HG02973 (cell line): ENCODE results near the gene MRPL19.
"Not testable (repeated sequence)": the region's sequence is repeated elsewhere in the genome, so short reads cannot be mapped to it uniquely, and the experiment has no call there.

Source experiments
- ATAC-seq: cut with Tn5 transposase; IDR thresholded peaks from one replicate; pipeline ENCODE4 v1.9.1; 2021; ENCODE audit warnings: moderate library complexity; ENCODE audit not compliant: unreplicated experiment

MRPL19 gene

DNA sequence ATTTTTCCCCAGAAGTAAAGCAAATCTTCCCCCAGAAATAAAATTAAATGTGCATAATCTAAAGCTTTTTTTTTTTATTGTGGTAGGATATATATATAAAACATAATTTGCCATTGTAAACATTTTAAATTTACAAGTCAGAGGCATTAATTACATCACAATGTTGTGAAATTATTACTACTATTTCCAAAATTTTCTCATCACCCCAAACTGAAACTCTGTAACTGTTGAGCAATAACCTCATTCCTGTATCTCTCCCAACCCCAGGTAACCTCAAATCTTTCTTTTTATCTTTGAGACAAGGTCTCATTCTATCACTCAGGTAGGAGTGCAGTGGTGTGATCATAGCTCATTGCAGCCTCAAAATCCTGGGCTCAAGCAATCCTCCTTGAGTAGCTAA is 11.2 kb downstream of the MRPL19 start:
- ATAC-seq: no peak

DNA sequence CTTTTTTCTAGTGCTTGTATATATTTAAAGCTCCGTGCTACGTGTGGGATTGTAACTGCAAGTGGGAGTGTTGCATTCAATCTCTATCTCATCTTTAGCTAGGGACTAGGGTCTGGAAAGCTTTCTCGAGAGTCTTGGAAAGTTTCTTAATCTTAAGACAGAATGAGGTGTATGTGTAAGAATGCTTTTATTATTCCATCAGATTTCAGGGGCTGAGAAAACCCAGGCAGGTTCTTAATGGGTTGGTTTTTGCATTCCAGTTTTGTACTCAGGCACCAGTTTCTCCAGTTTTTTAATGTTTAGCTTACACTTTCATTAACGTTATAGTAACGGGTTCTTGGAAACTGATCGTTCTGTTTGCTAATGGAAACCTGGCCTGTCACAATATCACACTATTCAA is 20.3 kb downstream of the MRPL19 start:
- no peak for ATAC-seq

GRCh38 chr2:75667884-75668283 is 21.3 kb downstream of the MRPL19 start:
- ATAC-seq: no peak

GRCh38 chr2:75675423-75675822 is 28.8 kb downstream of the MRPL19 start:
- ATAC-seq: not testable (repeated sequence)

GRCh38 chr2:75675908-75676307 is 29.3 kb downstream of the MRPL19 start:
- ATAC-seq: no peak

GRCh38 chr2:75676464-75676863 is 29.9 kb downstream of the MRPL19 start:
- ATAC-seq: no peak

GRCh38 chr2:75679556-75679955 is 33.0 kb downstream of the MRPL19 start:
- no peak for ATAC-seq

DNA sequence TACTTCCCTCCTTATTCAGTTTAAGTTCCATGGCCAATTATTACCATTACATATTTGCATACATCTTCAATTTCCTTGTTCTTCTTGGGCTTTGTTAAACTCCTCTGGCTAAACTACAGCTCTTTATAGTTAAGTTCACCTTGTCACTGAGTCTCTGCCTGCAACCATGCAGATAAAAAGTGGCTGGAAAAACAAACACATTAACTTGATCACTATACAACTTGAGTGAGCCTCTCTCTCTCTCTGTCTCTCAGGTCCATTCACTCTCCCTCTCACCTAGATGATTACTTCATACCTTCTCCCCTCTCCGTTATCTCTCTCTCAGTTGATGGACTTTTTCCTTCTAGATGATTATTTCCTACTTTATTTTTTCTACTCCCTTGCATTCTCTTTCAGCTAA is 33.8 kb downstream of the MRPL19 start:
- no peak for ATAC-seq

DNA sequence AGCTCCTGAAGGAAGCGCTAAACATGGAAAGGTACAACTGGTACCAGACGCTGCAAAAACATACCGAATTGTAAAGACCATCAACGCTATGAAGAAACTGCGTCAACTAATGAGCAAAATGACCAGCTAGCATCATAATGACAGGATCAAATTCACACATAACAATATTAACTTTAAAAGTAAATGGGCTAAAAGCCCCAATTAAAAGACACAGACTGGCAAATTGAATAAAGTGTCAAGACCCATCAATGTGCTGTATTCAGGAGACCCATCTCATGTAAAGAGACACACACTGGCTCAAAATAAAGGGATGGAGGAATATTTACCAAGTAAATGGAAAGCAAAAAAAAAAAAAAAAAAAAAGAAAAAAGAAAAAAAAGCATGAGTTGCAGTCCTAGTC is 36.8 kb downstream of the MRPL19 start:
- ATAC-seq: not testable (repeated sequence)

DNA sequence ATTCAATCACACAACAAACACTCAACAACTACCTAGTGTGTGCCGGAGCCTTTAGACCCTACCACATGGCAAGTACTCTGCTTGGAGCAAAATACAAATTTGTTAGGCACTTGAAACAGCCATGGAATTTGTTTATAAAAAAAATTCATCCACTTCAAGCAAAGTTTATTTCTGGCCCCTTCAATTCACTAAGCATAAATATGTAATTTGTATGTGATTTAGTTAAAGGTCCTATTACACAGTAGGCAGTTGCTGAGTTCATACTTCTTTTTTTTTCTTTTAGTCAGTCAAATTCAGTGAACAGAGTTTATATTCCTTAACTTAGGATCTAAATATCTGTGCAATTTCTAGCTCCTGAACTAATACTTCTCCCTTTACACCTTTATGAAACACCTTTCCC is 41.6 kb downstream of the MRPL19 start:
- ATAC-seq: no peak

DNA sequence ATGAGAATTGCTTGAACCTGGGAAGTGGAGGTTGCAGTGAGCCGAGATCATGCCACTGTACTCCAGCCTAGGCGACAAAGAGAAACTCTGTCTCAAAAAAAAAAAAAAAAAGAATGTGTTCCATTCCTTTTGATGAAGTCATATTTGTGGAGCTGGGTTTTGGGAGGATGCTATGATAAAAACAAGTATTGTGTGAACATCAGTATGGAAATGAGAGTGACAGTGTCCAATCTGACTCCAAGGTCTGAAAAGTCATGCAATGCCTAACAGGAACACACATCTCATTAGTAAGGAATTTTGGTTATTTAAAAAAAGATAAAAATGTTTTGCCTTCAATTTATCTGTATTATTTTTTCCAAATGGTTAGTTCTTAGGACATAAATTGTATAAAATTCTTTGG is 52.3 kb downstream of the MRPL19 start:
- ATAC-seq: no peak

GRCh38 chr2:75702593-75702992 is 56.0 kb downstream of the MRPL19 start:
- no peak for ATAC-seq

GRCh38 chr2:75703589-75704287 is 57.2 kb downstream of the MRPL19 start:
- ATAC-seq: no peak

GRCh38 chr2:75705921-75706320 is 59.3 kb downstream of the MRPL19 start:
- ATAC-seq: no peak

- no peak for ATAC-seq
Observed at GRCh38 chr2:75707901-75708300, 61.3 kb downstream of the MRPL19 start.

- ATAC-seq: no peak
Observed at GRCh38 chr2:75709297-75709696, 62.7 kb downstream of the MRPL19 start.

DNA sequence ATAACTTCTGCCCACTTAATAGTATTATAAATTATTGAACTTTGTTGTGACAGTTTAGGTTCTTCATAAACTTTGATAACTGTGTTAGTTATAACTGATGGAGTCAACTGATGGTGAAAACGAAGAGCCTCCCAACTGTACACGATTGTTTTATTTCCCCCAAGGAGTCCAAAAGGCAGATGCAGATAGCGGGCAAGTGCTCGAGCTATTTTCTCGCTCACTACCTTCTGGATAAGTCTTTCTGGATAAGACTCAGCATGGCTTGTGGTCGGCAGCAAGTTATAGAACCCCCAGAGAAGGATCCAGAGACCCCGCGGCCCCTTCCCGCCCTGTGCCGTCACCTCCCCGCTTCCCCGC is 63.6 kb downstream of the MRPL19 start:
- ATAC-seq: peak; percentile 24

GRCh38 chr2:75710577-75711253 is 64.1 kb downstream of the MRPL19 start, which contains the start of gene GCFC2:
Gene GCFC2, minus strand, starts transcription at chr2:75710915. Its CDS starts 60 bp downstream, at chr2:75710855.
- ATAC-seq: peak; percentile 93

DNA sequence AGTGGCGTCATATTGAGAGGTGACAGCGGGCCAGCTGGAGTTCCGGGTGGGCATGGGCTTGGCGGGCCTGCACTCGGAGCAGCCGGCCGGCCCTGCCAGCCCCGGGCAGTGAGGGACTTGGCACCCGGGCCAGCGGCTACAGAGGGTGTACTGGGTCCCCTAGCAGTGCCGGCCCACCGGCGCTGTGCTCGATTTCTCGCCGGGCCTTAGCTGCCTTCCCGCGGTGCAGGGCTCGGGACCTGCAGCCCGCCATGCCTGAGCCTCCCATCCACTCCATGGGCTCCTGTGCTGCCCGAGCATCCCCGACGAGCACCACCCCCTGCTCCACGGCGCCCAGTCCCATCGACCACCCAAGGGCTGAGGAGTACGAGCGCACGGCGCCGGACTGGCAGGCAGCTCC is 65.0 kb downstream of the MRPL19 start:
- not testable (repeated sequence) for ATAC-seq

DNA sequence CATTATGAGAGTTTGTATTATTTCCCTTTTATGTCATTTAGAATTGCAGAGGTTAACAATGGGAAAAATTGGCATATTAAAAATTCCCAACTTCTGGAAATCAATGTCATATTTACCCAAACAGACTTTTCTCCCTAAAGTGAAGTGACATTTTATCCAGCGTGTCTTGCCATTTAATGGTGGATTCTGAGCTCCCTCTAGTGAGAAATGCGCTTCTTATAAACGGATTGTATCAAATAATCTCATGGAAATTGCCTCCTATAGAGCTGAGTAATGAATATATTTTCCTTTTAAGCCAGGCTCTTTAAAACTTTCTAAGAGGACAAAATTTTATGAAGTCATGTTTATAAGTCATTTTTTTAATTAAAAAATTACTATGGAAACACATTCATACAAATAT is 69.8 kb downstream of the MRPL19 start:
- no peak for ATAC-seq

DNA sequence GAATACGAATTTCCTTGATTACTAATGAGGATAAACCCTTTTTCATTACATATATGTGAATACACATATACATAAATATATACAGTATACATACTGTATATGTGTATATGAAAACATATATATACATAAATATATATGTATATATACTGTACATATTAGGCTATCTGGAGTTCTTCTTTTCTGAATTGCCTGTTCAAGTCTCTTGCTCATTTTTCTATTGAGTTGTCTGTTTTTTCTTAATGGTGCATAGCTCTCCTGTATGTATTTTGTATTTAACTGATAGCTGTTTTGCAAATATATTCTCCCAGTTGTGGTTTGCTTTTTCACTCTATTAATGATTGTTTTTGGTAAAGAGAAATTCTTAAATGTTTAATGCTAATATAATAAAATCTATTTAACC is 73.0 kb downstream of the MRPL19 start:
- no peak for ATAC-seq

DNA sequence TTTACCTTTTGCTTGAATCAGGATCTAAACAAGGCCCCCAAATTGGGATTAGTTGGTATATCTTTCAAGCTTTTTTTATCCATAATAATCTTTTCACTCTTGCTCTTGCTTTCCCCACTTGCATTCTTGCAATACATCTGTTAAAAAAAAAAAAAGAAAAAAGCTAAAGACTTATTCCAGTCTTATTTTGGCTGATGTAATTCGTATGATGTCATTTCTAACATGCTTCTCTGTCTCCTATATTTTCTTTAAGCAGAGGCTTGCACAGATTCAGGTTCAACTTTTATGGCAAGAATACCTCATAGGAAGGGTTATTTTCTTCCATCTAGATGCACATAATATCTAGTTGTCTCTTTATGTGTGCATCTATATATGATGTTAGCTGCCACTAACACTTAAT is 73.9 kb downstream of the MRPL19 start:
- ATAC-seq: no peak

GRCh38 chr2:75722687-75723086 is 76.1 kb downstream of the MRPL19 start:
- ATAC-seq: no peak
